ENCODE results near the gene CMTM2. TPM values are rescaled to one million over a fixed set of nuclear protein-coding genes. Genes with fewer than 3 reads are reported as not detected.

CMTM2 gene, protein sequence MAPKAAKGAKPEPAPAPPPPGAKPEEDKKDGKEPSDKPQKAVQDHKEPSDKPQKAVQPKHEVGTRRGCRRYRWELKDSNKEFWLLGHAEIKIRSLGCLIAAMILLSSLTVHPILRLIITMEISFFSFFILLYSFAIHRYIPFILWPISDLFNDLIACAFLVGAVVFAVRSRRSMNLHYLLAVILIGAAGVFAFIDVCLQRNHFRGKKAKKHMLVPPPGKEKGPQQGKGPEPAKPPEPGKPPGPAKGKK
- total RNA-seq, result 1.5 TPM

DNA sequence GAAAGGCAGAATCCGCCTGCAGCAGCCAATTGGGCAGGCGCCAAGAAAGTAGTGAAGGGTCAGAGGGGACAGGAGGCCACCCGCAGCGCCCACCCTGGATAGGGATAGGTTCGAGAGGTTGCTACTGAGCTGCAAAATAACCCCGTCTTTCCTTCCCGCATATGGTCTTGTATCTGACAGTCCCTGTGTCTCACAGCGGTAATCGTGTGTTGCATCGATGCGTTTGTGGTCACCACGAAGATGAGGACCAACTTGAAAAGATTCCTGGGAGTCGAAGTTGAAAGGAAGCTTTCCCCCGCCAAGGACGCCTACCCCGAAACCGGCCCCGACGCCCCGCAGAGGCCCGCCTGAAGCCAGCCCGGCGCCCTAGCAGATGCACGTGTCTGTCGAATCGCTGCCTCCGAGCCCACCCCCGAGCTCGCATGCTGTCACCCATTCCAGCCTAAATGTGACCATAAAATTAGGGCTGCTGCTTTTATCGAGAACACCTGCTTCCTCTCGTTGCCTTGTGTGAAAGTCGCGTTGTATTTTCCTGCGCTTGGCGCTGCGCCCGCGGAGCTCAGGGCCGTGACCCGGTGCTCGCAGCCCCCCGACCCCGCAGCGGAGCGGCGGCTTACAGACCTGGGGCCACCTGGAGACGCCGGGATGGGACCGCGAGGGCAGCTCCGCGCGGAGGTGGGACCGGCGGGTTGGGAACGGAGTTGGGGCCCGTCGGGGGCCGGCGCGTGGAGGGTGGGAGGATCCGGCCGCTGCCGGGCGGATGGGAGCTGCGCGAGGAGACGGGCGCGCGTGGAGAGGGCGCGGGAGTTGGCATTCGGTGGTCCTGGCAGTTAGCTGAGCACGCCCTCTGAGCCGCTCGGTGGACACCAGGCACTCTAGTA lies at the start of gene CMTM2:
Gene CMTM2 (plus strand): TSS at position 813 of the 881 bp plus-strand sequence. CDS start 145 bp downstream, outside the sequence.
- intact Hi-C loops (cut with DNase I), result no loop called here
- no peak for ATAC-seq
- DNase-seq (ENCODE audit: low spot score), result no peak

DNA sequence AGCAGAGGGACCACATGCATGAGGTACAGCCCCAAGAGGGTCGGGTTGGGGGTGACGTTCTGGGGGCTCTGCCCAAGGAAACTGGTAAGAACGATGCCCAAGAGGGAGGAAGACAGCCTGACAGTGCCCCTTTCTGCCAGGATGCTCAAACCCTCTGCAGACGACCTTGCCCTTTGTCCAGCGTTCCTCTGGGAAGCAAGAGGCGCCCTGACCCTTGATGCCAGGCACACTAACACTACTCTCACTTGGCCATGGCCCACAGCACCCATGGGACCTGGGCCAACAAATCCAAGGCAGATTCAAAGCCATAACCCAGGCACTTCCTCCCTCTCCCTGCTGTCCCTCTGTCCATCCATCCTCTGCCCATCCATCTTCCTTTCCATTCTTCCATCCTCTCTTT lies 49.8 kb upstream of the CMTM2 start:
- ATAC-seq (no peak), DNase-seq (ENCODE audit: low spot score) (no peak)
- intact Hi-C loops (cut with DNase I), result no loop called here

DNA sequence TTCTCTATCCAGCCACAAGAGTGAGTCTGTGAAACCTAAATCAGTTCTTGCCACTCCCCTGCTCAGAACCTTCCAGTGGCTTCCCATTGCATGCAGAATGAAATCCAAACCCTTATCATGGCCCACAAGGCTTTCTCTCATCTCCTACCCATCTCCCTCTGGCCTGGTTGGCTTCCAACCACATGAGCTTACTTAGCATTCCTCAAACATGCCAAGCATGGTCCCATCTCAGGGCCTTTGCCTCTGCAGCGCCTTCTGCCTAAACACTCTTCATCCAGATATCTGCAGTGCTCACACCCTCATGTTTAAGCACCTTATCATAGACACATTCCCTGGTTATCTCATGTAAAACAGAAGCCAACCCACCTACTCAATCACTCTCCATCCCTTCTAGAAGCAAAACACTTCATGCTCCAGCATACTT lies 44.9 kb upstream of the CMTM2 start:
- intact Hi-C loops (cut with DNase I), result no loop called here

DNA sequence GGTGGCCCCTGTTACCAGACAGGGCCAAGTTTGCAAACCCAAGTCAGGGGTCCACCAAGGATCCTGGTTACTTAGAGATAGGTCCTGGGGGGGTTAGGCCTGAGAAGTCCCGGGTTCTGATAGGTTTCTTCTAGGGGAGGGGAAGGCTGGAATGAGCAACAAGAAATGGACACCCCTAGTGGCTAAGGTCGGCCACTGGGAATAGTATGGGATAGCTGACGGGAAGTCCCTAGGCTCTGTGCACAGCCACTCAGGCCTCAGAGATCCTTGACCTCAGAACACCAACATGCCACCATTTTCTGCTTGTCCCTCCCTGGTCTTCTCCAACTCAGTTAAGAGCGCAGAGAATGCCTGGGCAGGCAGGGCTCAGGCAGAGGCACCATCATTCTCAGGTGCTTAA lies 42.7 kb upstream of the CMTM2 start:
- no peak for ATAC-seq
- DNase-seq (ENCODE audit: low spot score), result no peak
- intact Hi-C loops (cut with DNase I), result no loop called here

More for the DNA sequence above, 44.9 kb upstream of the CMTM2 start:
- DNase-seq (ENCODE audit: low spot score) (no peak), ATAC-seq (peak; percentile 50)

DNA sequence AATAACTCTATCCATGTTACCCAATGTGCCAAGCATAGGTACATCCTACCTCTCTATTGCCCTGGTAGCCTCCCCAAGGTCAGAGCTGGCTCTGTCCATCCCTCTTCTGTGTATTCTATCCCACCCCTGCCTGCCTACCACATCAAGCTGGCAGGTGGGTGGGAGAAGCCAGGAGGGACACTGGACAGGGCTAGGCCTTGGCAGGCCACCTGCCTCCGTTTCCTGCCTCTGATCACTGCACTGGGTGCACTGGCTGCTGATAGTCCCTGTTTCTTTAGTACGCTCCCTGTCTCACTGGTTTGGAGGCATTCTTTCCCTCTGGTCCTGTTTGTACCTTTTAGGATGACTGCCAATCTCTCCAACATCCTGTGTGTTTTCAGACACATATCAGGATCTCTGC lies 42.0 kb upstream of the CMTM2 start:
- intact Hi-C loops (cut with DNase I), result no loop called here
- ATAC-seq, result no peak
- DNase-seq (ENCODE audit: low spot score), result no peak

DNA sequence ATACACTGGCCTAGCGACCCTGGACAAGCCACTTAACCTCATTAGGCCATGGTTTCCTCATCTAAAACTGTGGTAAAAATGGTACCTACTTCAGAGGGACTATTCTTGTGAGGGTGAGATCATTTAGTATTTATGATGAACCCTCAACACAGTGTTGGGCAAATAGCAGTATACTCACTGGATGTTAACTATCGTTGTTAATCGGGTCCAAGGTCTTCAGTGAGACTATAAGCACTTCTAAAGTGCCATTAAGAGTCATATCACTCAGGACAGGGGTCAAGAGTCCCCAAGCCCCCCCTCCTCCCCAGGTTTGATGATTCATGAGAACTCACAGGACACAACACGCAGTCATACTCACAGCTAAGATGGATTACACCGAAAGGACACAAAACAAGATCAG lies 40.4 kb upstream of the CMTM2 start:
- intact Hi-C loops (cut with DNase I), result no loop called here
- no peak for ATAC-seq
- DNase-seq (ENCODE audit: low spot score), result no peak

DNA sequence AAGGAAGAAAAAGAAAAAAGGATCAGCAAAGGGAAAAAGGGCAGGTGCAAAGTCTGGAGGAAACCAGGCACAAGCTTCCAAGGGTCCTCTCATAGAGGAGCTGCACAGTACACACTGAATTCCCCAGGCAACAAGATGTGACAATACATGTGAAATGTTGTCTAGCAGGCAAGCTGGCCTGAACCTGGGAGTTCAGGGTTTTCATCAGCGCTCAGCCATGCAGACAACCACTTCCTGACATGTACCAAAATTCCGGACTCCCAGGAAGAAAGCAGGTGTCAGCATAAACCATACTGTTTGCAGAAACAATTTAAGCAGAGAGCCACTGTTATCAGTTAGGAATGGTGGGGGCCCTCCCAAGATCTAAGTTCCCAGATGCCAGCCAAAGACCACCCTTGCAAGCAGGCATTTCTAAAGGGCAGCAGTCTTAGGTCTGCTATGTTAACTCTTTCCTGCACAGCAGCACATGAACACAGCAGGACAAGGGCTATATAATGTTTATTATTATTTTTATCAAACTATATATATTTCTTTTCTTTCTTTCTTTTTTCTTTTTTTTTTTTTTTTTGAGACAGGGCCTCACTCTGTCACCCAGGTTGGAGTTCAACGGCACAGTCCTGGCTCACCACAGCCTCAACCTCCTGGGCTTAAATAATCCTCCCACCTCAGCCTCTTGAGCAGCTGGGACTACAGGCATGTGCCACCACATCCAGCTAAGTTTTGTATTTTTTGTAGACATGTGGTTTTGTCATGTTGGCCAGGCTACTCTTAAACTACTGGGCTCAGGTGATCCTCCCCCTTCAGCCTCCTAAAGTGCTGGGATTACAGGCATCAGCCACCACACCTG lies 39.4 kb upstream of the CMTM2 start:
- intact Hi-C loops (cut with DNase I), result no loop called here
- ATAC-seq (no peak), DNase-seq (ENCODE audit: low spot score) (no peak)

DNA sequence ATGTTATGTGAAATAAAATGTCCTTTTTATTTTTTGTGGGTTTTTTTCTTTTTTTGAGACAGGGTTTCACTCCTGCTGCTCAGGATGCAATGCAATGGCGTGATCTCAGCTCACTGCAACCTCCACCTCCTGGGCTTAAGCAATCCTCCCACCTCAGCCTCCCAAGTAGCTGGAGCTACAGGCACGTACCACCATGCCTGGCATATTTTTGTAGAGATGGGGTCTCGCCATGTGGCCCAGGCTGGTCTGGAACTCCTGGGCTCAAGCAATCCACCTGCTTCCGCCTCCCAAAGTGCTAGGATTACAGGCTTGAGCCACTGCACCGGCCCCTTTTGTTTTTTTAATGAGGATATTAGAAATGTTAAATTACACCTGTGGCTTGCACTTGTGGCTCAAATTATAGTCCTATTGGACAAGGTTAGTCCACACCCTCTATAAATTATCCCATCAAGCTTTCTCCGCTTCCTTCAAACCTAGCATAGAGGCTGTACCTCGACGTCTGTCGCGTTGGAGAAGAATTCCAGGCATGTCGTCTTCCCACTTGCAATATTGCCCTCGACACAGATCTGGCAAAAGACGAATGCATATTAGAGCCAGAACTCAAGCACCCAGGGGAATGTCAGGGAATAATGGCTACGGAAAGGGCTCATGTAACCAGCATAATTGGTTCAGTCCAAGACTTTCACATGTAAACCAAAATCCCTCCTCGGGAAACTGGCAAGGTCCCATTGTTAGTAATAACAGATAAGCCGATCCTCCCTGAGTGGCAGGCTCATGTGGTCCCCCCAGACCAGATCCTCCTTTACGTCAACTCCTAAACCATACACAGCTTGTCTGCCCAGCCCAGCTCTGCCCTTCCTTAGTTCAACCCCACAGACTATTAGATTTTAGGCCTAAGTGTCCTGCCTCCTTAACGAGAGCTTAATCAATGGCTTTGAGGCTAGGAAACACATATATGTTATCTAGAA lies 37.6 kb upstream of the CMTM2 start:
- DNase-seq (ENCODE audit: low spot score), result no peak
- no peak for ATAC-seq
- intact Hi-C loops (cut with DNase I), result no loop called here

DNA sequence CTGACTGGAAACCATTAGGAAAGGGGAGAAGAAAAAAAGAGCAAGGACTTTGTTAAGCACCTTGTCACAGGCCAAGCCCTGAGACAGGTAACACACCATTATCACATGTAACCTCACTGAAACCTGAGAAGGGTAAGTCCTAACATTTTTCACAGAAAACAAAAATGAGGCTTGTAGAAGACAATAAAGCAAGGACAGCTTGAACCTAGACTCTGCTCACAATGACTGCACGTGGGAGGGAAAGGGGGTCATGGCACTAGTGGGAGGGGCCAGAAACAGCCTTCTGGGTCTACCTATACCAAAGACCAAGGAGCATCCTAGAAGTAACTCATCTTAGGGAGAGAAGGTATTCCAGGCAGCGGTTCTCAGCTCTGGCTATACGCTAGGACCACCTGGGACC lies 36.9 kb upstream of the CMTM2 start:
- ATAC-seq, result no peak

DNA sequence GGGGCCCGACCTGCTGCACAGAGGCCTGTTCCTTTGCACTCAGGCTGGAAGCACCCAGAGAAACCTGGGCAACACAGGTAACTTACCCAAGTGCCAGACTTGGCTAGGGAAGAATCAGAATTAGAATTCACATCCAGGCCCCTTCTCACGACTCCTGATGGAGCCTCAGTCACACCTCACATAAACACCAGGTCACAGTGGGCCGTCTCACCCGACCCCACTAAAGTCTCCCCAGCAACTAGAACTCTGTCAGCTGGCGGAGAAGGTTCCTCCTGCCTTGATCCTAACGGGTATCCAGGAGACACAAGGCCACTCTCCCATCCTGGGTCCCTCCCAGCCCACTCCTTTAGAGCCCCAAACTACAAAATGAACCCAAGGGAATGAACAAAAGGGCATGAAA lies 35.7 kb upstream of the CMTM2 start:
- no peak for ATAC-seq
- intact Hi-C loops (cut with DNase I), result no loop called here
- no peak for DNase-seq (ENCODE audit: low spot score)

More for the DNA sequence above, 36.9 kb upstream of the CMTM2 start:
- intact Hi-C loops (cut with DNase I), result no loop called here
- DNase-seq (ENCODE audit: low spot score), result no peak

DNA sequence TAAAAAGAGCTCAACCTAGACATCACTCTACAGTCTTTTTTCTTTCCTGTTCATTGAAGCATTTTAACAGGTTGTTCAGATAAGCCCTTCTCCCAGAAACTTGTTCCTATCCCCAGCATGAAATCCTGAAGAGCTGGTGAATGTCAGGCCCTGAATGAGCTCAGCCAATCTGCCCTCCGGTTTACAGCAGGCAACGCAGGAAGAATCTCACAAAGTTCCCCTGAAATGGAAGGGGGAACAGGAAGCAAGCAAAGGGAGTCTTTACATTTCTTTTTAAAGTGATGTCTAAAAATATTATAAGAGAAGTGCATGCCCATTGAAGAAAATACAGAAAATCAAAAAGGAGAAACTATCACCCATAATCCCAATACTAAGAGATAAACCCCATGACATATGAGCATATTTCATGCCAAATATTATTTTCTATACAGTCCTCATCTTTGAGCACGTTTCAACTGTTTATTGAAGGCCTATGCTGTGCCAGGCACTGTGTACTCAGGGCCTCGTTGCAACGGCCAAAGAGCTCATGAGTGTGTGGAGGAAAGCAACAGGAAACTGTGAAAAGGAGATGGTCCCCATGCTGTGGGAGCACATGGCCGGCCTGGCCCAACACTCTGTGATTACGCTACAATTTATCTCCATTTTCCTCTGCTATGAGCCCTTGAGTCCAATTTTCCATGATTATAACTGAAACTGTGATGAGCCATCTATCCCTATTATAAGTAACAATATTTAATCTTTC lies 35.1 kb upstream of the CMTM2 start:
- intact Hi-C loops (cut with DNase I), result no loop called here
- DNase-seq (ENCODE audit: low spot score), result no peak
- ATAC-seq, result no peak

DNA sequence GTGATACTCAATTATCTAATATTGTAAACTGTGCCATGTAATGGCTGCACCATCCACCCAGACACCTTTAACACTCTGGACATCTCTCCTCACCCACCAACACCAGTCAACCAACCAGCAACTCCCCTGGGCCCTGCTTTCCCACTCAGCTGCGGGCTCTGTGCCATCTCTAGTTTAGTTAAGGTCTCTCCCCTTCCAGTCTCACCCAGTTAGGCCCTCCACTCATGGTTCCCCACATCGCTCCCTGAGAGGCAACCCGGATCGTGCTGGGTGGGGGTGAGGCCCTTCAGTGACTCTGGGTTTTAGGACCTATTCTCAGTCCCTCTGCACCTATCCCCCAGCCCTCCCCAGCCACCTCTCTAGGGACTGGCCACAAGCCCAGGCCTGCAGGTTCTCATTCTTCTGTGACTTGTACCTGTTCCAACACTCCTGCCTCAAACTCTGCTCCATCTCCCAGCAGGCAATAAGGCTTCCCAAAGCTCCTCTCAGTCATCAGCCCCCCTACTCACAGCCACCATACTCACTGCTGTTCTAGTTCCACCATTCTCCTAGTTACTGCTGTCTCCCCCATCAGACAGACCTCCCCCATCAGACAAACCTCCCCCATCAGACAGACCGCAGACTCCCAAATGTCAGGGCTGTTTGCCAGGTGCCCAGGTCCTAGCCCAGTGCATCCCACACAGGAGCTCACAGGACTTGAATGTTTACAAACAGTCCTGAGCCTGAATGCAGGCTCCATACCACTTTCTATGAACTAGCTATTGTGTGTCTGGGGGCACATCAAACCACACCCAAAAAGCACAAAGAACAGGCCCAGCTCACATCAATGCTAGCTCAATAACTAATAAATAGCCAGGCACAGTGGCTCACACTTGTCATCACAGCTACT lies 31.9 kb upstream of the CMTM2 start:
- DNase-seq (ENCODE audit: low spot score) (no peak), ATAC-seq (no peak)
- intact Hi-C loops (cut with DNase I), result no loop called here

DNA sequence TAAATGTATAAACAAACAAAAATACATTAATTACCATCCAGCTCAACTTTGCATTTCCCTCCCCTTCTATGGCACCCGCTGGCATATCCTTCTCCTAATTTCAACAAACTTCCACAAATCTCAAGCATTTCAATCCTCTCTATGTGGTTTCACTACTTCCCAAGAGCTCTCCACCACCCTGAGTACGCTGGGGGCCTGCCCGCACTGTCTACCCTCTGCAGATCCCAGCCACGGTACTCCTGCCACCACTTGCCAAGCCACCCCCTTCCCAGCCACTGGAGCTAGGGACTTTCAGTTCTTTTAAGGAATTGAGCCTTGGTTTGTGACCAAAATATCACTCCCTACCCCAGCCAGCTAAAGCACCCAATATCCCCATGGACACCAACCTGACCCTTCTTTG lies 31.2 kb upstream of the CMTM2 start:
- DNase-seq (ENCODE audit: low spot score), result no peak
- no peak for ATAC-seq
- intact Hi-C loops (cut with DNase I), result no loop called here

DNA sequence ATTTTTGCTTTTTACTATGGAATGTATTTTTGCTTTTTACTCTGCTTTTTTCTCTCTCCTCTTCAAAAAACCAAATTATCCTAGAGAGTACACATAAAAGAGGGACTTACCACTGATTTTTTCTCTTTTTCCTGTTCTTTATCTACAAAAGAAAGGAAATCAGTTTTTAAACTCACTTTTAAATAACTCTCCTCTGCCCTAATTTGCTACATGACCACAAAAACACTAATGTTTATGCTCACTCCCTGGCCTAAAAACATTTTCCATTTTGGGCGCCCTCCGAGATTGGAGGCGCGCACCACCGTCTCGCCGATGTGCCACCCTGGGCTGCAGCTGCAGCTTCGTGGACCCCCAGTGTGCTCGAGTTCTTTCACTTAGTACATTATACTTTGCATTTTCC lies 30.4 kb upstream of the CMTM2 start:
- ATAC-seq (no peak), DNase-seq (ENCODE audit: low spot score) (no peak)
- intact Hi-C loops (cut with DNase I), result no loop called here

DNA sequence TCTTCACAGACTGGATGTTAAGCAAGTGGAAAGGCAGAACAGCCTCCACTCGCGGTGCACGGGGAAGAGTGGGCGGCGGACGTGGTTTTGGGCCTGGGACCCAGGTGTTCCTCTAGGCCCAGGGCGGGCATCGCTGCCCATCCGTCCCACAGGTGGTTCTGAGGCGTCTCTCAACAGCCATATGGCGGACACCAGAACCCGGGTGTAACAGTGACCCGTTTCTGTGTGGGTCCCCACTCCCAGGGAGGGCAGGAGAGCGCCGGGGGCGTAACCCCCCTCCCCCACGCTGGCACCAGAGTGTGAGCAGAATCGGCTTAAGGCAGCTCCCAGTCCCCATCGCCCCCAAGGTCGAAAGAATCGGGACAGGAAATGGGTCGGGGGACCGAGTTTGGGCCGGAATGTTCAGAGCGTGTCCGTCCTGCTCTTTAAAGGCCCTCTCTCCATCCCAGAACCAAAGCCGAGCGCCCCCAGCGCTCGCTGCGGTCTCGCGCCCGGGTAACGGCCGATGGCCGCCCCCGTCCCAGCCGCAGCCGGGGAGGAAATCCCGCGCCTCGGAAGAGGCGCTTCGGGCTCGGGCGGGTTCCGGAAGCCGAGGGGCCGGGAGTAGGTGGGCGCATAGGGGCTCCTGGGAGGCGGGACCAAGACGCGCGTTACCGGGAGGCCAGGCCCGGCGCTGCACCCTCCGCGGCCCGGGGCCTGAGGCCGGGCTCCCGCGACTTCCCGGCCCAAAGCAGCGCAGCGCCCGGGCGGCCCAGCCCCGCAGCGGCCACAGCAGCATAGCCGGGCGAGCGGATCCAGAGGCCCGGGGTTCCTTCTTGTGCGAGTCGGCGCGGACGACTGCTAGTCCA lies 29.8 kb upstream of the CMTM2 start, which contains the start of gene TK2:
Gene TK2 (minus strand): TSS at position 839 of the 848 bp plus-strand sequence. CDS start 61 bp downstream, at position 778.
- DNase-seq (ENCODE audit: low spot score) (peak; percentile 81), ATAC-seq (peak; percentile 62)
- intact Hi-C loops (cut with DNase I), result no loop called here

DNA sequence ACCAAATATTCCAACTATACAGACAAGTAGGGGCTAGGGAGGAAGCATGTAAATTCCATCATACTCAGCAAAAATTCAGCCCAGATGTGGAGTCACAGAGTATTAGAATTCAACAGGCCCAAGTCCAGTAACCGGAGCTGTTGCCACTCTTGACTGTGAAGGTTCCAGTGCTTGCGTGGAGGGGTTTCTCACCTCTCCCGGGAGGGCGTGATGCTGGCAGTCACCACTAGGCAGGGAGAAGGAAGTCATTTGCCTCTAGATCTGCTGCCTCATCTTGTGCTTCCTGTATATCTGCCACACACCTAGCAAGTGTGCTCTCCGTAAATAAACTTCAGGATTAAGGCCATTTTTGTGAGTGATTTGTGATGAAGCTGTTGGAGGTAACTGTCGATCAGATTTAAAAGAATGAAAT lies 27.9 kb upstream of the CMTM2 start:
- intact Hi-C loops (cut with DNase I), result no loop called here
- DNase-seq (ENCODE audit: low spot score), result no peak
- peak; percentile 5 for ATAC-seq

All from sciatic nerve (tissue), 2 donors.